Gastrocnemius medialis (tissue), 4 donors: Measurements from ENCODE around the gene BRCA2.

Experiments used
- POLR2A ChIP-seq, 2 donors: fragments of 450-650 bp; IDR thresholded peaks; one replicate each; pipeline ENCODE4 v1.6.1; 2017; ENCODE audit warnings: antibody characterized with exemption in 2 of 2, mild to moderate bottlenecking in 2 of 2, moderate library complexity in 2 of 2
- TF ChIP-seq, protein P1 (sequence below), 5 experiments: fragments of 450-650 bp in 3 of 5; fragments of 200-600 bp in 2 of 5; sonication (generic) in 2 of 5; IDR thresholded peaks in 4 of 5; conservative IDR thresholded peaks in 1 of 5; 1 replicate in 4 of 5; 2 replicates in 1 of 5; pipeline ENCODE4 v1.5.1; 2016 to 2019; ENCODE audit warnings: antibody characterized with exemption in 5 of 5, mild to moderate bottlenecking in 3 of 5, moderate library complexity in 3 of 5

DNA sequence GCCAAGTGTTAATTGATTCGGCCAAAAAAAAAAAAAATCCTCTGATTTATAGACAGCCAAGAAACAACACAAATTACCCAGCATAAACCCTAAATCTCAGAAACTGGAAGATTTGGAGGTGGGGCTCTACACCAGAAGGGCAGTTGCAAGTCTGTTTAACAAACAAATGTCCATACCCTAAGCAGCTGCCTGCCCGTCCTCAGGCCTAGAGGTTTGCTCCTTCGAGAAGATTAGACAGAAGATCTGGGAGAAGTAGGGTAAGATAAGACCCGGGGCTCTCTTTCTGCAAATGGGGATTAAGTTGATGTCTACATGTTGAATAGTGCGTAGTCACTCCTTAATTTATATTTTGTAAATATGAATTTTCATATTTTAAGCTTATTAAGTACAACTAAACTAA, 116.1 kb downstream of the BRCA2 start:
- TF ChIP-seq, protein P1, sequence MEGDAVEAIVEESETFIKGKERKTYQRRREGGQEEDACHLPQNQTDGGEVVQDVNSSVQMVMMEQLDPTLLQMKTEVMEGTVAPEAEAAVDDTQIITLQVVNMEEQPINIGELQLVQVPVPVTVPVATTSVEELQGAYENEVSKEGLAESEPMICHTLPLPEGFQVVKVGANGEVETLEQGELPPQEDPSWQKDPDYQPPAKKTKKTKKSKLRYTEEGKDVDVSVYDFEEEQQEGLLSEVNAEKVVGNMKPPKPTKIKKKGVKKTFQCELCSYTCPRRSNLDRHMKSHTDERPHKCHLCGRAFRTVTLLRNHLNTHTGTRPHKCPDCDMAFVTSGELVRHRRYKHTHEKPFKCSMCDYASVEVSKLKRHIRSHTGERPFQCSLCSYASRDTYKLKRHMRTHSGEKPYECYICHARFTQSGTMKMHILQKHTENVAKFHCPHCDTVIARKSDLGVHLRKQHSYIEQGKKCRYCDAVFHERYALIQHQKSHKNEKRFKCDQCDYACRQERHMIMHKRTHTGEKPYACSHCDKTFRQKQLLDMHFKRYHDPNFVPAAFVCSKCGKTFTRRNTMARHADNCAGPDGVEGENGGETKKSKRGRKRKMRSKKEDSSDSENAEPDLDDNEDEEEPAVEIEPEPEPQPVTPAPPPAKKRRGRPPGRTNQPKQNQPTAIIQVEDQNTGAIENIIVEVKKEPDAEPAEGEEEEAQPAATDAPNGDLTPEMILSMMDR (IDR thresholded peaks at IDR 0.05 in 4 of 5, conservative IDR thresholded peaks at IDR 0.05 in 1 of 5), result no peak
- no peak for TF ChIP-seq POLR2A (IDR thresholded peaks at IDR 0.05)
